Activated CD8-positive, alpha-beta T cell treated with anti-CD3 and anti-CD28 coated beads, Interleukin-2, amount 10 ng/mL, durations not matched to agents 7 days and 5 days (primary cell): ENCODE measurements around the gene CLRN3. TPM values are rescaled to one million over a fixed set of nuclear protein-coding genes. Genes with fewer than 3 reads are reported as not detected.
A peak's percentile ranks its signal among the peaks of the same experiment; 100 is the strongest.

ENCODE experiments used
- ATAC-seq: fragments of 150-1000 bp; cut with Tn5 transposase; one replicate; pipeline ENCODE4 v1.10.0; 2021; ENCODE audit warnings: moderate library complexity
- CTCF ChIA-PET: fragments of 350-600 bp; sonication (Branson Sonifier 250); formaldehyde crosslinking; loops from one replicate; lab custom pipeline; 2021; ENCODE audit warnings: antibody characterized with exemption; lab: Charles Lee
- POLR2A ChIA-PET: fragments of 350-600 bp; sonication (Branson Sonifier 250); formaldehyde crosslinking; loops from one replicate; lab custom pipeline; 2021; ENCODE audit warnings: antibody characterized with exemption; lab: Charles Lee
- DNase-seq: peaks from one replicate; pipeline ENCODE4 v3.0.0-alpha.2; 2020
- H3K27ac Mint-ChIP-seq: one replicate; pipeline ENCODE4 v1.8.0; 2021; ENCODE audit warnings: mild to moderate bottlenecking, mixed read lengths
- H3K27me3 Mint-ChIP-seq: one replicate; pipeline ENCODE4 v1.8.0; 2021; ENCODE audit warnings: low read depth, mixed read lengths
- H3K36me3 Mint-ChIP-seq: one replicate; pipeline ENCODE4 v1.8.0; 2021; ENCODE audit warnings: low read depth, mixed read lengths
- H3K4me1 Mint-ChIP-seq: one replicate; pipeline ENCODE4 v1.8.0; 2021; ENCODE audit warnings: low read depth, mixed read lengths
- H3K4me3 Mint-ChIP-seq: one replicate; pipeline ENCODE4 v1.8.0; 2021; ENCODE audit warnings: mild to moderate bottlenecking, mixed read lengths
- H3K9me3 Mint-ChIP-seq: one replicate; pipeline ENCODE4 v1.8.0; 2022; ENCODE audit warnings: mixed read lengths; ENCODE audit not compliant: insufficient read depth
- total RNA-seq, 2 experiments: library from RNA; stranded (reverse); gene quantifications; one replicate each; pipeline ENCODE4 v1.2.3, GENCODE V29; 2021

The CLRN3 gene
- total RNA-seq, 2 experiments from 2014 or later: not detected

DNA sequence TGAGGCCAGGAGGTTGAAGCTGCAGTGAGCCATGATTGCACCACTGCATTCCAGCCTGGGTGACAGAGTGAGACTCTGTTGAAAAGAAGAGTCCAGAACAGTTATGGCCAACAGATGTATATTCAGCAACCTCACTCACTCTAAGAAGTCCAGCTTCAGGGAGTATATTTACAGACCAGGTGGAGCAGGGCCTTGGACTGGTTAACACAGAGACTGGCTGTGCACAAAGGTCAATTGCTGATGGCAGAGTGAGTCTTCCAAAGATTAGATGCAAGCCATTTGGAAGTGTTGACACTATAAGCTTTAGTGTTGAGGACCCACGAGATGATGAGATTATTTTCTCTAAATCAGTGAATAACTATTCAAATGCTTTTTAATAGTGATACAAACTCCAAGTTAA lies 24.9 kb downstream of the CLRN3 start:
- no peak overlapping the region for H3K4me3 Mint-ChIP-seq
- no peak overlapping the region for H3K27ac Mint-ChIP-seq
- CTCF ChIA-PET: no interaction called here
- DNase-seq (no peak), ATAC-seq (no peak)
- POLR2A ChIA-PET: interaction anchor here (0.7 kb wide), 1 partner anchor 37 kb away, joined by 3 read pairs; no protein-coding TSS in a partner anchor
- H3K4me1 Mint-ChIP-seq: no peaks in the 10 kb centered on the region
- peaks cover under 1% of the 10 kb centered on the region for H3K36me3 Mint-ChIP-seq
- peaks cover 3% of the 10 kb centered on the region for H3K9me3 Mint-ChIP-seq
- H3K27me3 Mint-ChIP-seq: peaks cover 29% of the 10 kb centered on the region

DNA sequence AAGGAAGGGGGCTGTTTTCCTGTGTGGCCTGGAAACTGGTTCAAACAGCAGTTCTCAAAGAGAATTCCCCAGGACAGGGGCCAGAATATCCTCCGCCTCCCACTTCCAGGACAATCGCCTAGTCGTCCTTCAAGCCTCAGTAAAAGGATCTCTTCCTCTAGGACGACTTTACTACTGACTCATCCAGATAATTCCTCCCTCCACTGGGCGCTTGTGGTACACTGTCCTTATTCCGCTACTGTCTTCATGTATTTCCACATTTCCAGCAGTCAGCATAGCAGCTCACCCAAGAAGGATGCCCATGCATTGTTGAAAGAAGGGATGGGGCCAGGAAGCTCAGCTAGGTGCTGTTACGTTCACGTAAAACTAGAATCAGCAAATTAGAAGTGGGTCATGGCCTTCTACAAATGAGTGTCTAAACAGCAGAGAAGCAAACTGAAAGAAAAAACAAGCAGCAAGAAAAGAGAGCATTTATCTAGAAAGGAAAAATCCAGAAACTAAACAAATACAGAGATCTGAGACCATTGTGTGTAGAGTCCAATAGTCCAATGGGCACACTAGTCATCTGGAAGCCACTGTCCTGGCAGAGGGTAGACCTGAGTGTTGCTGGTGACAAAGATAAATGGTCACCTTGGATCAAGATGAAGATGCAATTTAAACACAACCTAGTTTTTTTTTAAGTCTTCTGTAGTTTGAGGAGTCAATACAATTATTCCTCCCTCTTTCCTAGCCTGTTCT lies 26.3 kb downstream of the CLRN3 start:
- no peak for ATAC-seq
- Mint-ChIP-seq H3K27ac (no peak overlapping the region), H3K9me3 (peaks cover 3% of the 10 kb centered on the region), H3K36me3 (peaks cover 2% of the 10 kb centered on the region), H3K4me3 (no peak overlapping the region), H3K27me3 (peaks cover 27% of the 10 kb centered on the region), H3K4me1 (no peaks in the 10 kb centered on the region)
- DNase-seq: no peak
- POLR2A ChIA-PET: no interaction called here
- CTCF ChIA-PET: no interaction called here

DNA sequence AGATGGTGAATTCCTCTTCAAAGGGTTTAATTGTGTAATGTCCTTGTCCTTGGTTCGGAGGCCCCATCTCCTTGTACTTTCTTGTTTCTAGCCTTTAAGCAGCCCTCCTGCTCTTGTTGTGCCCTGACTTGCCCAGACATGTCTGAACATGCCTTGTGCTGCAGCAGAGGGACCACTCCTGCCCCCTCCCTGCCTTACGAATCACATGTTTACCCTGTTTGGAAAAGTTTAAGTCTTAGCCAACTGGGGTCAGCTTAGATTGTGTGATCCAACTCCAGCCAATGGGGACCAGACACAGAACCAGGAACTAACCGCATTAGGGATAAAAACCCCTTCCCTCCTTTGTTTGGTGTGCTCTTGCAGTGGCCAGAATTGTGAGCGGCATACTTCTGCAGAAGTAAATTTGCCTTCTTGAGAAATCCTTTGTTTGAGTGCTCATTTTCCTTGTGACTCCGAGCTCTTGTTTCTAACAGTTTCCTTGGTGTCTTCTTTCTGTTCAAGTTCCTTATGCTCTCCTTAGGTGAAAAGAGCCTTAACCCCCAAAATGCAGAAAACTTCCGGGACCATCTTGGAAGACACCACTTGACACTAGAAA lies 29.4 kb downstream of the CLRN3 start:
- ChIA-PET POLR2A (no interaction called here), CTCF (interaction anchor here (0.7 to 1.6 kb wide), 2 partner anchors 9 kb away, joined by 3 to 9 read pairs; no protein-coding TSS in a partner anchor)
- peaks cover 3% of the 10 kb centered on the region for H3K9me3 Mint-ChIP-seq

DNA sequence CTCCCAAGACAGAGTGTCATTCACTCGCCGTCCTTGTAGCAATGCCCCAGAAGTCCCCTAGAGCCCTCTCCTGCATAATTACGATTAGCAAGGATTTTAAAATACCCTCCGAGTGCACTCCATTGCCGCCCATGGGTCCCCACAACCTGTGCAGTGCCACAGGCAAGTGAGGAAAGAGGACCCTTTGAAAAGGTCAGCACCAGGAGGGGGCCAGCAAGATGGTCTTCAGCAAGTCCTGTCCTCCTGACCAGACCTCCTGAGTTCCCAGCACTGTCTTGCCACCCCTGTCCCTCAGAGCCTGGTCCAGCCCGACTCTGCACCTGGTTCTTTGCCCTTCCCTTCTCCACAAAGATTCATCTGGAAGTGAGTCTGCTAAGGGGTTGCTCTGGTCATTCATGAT lies 32.1 kb downstream of the CLRN3 start:
- Mint-ChIP-seq H3K27me3 (peaks cover 3% of the 10 kb centered on the region), H3K27ac (no peak overlapping the region), H3K4me3 (no peak overlapping the region), H3K36me3 (peaks cover 2% of the 10 kb centered on the region), H3K4me1 (no peaks in the 10 kb centered on the region), H3K9me3 (peaks cover 3% of the 10 kb centered on the region)
- ChIA-PET POLR2A (no interaction called here), CTCF (no interaction called here)
- ATAC-seq (no peak), DNase-seq (no peak)

More for the DNA sequence above, 29.4 kb downstream of the CLRN3 start:
- Mint-ChIP-seq H3K27me3 (peaks cover 12% of the 10 kb centered on the region), H3K36me3 (peaks cover 2% of the 10 kb centered on the region), H3K4me3 (no peak overlapping the region), H3K4me1 (no peaks in the 10 kb centered on the region), H3K27ac (peak overlapping the region; percentile 28)
- ATAC-seq (no peak), DNase-seq (no peak)

DNA sequence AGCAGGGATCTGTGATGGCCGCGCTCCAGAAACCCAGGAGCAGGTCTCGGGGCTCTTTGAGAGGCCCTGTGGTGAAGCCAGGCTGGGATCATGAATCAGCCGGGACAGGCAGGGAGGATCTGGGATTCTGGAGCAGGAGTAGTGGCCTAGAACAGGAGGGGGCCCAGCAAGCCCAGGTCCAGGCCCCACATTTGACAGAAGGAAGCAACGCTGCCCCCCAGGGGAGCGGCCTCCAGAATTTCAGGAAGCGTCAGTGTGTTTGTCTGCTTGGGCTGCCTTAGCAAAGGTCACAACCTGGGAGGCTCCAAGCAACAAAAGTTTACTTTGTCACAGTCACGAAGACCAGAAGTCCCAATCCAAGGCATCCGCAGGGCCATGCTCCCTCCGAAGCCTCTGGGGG lies 36.8 kb downstream of the CLRN3 start:
- Mint-ChIP-seq H3K27ac (no peak overlapping the region), H3K9me3 (no peaks in the 10 kb centered on the region), H3K27me3 (no peaks in the 10 kb centered on the region), H3K4me1 (no peaks in the 10 kb centered on the region), H3K4me3 (no peak overlapping the region), H3K36me3 (no peaks in the 10 kb centered on the region)
- POLR2A ChIA-PET: no interaction called here
- ATAC-seq (no peak), DNase-seq (no peak)
- CTCF ChIA-PET: no interaction called here

DNA sequence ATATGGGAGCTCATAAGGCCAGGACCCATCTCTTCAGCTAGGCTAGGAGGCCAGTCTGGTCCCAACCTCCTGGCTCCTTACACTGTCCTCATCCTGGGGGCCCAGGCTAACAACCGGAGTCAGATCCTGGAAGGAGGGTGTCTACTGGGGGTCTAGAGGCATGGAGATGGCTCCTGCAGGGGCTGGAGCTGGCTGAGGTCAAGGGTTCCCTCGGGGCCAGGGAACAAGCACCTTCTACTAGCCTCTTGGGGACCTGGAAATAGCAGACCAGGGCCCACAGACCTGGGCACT lies 37.2 kb downstream of the CLRN3 start:
- H3K27me3 Mint-ChIP-seq: no peaks in the 10 kb centered on the region

DNA sequence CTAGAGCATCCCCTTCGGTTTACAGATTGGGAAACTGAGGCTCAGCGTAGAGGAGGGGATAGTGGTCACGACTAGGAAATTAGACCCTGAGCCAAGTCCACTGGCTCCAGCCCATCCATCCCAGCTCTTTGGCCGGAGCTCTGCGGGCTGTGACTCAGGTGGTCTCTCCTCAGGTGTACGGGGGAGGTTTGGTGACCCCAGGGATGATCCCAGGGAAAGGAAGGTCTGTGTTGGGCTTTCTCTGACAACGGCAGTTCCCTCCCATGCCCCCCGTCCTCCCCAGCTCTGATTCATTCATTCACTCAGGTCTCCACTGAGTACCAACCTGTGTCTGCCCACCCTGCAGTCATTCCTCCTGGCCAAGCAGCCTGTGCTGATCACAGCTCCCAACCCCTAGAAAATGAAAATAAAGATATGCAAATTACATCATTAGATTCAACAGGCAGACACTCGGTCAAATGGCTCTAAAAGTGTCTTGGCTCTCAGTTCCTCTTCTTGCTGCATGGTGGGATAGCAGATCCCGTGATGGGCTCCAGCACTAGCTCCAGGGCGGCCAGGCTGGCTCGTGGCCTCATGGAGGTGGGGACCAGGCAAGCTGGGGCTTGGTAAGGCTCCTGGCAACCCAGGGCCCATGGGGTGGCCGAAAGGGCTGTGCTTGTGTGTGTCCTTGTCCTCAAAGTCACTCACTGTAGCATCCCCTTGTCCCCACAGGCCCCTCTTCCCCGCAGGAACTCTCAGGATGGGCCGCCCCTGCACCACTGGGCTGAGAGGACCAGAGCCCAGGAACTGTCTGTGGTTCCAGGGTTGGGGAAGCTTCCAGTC lies 37.8 kb downstream of the CLRN3 start:
- DNase-seq (no peak), ATAC-seq (no peak)
- Mint-ChIP-seq H3K4me3 (no peak overlapping the region), H3K9me3 (no peaks in the 10 kb centered on the region), H3K36me3 (no peaks in the 10 kb centered on the region), H3K27me3 (no peaks in the 10 kb centered on the region), H3K4me1 (no peaks in the 10 kb centered on the region), H3K27ac (no peak overlapping the region)
- CTCF ChIA-PET: interaction anchor here (0.8 to 1.9 kb wide), 18 partner anchors 8 to 357 kb away, joined by 3 to 17 read pairs (median 3); no protein-coding TSS in a partner anchor
- POLR2A ChIA-PET: no interaction called here

More for the DNA sequence above, 37.2 kb downstream of the CLRN3 start:
- POLR2A ChIA-PET: no interaction called here
- Mint-ChIP-seq H3K27ac (no peak overlapping the region), H3K36me3 (no peaks in the 10 kb centered on the region), H3K9me3 (no peaks in the 10 kb centered on the region), H3K4me1 (no peaks in the 10 kb centered on the region), H3K4me3 (no peak overlapping the region)
- no peak for ATAC-seq
- CTCF ChIA-PET: no interaction called here
- no peak for DNase-seq

DNA sequence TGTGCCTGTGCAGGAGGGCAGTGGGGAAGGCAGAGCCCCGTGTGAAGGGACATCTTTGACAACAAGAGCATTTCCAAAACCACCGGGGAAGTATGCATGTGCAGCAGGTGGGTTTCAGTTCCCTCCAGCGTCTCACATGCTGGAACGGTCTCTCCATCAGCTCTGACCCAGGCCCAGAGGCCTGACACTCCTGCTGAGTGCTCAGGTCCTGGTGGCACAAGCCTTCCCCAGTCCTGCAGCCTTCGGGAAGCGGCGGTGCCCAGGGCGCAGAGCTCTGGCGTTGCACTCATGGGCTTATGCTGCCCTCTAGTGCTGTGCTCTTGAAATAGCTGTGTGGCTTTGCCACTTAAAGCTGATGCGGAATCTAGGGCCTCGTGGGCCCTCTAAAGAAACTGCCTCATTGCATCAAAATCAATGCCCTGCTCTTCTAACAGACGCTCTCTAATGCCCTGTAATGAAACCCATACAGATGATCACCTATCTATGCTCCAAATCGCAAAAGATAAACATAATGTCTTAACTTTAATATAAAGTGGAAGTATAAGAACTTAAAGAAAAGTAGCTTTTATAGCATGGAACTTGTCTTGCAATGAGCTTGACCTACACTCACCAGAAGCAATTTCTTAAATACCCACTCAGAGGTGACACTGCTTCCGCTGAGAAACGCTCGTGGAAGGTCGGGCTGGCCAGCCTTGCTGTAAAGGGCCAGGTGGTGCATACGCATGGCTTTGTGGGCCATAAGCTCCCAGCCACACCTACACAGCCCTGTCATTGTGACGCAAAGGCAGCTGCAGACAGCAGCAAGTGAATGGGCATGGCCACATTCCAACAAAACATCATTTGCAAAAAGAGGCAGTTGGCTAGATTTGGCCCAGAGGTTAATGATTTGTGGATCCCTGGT lies 38.6 kb downstream of the CLRN3 start:
- Mint-ChIP-seq H3K4me1 (no peaks in the 10 kb centered on the region), H3K36me3 (no peaks in the 10 kb centered on the region), H3K4me3 (no peak overlapping the region), H3K27ac (no peak overlapping the region), H3K27me3 (no peaks in the 10 kb centered on the region), H3K9me3 (no peaks in the 10 kb centered on the region)
- CTCF ChIA-PET: interaction anchor here (0.7 to 1.9 kb wide), 26 partner anchors 8 to 358 kb away, joined by 3 to 17 read pairs (median 3); no protein-coding TSS in a partner anchor
- POLR2A ChIA-PET: no interaction called here
- ATAC-seq (peak; percentile 86), DNase-seq (peak; percentile 63)

DNA sequence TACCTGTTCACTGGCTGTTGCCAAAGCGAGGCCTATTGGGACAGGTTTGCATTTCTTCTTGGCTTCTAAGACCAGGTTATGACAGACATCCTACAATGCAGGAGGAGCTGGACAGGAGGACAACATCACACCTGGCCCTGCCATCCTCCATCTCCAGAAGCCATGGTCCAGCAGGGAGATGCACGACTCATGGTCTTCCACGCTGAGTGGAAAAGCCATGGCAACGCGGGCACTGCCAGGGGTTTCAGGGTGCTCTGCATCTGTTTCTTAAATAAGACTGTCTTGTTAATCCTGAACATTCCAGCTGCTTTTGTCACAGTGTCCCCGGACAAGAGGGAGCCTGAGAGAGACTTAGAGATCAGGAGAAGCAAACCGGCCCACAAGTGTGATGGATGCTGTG lies 40.3 kb downstream of the CLRN3 start:
- ChIA-PET POLR2A (no interaction called here), CTCF (interaction anchor here (1.4 kb wide), 1 partner anchor 137 kb away, joined by 3 read pairs; no protein-coding TSS in a partner anchor)
- H3K27me3 Mint-ChIP-seq: no peaks in the 10 kb centered on the region
- H3K9me3 Mint-ChIP-seq: no peaks in the 10 kb centered on the region
- ATAC-seq (no peak), DNase-seq (no peak)
- H3K27ac Mint-ChIP-seq: no peak overlapping the region
- no peak overlapping the region for H3K4me3 Mint-ChIP-seq
- peaks cover 2% of the 10 kb centered on the region for H3K4me1 Mint-ChIP-seq
- H3K36me3 Mint-ChIP-seq: no peaks in the 10 kb centered on the region

DNA sequence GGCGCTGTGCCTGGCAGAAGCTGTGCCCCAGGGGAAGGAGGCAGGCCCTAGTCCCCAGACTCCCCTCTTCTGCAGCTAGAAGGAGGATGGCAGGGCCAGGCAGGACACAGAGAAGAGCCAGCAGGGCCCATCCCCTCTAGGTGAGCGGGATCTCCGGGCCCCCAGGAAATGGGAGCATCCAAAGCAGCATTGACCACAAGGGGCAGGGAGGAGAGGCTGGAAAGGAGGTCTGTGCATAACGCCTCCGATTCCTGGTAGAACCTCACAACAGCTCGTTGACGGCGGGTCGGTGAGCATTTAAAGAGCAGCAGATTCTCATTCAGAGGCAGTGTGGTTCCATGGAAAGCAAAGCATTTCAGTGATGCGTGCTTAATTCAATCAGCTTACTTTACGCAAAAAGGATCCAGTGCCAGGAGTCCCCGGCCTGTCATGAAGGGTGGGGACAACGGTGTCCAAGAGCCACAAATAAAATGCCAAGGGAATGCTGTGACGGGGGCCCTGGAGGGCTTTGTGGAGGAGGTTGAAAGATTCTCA lies 41.0 kb downstream of the CLRN3 start:
- ATAC-seq (no peak), DNase-seq (no peak)
- Mint-ChIP-seq H3K27me3 (no peaks in the 10 kb centered on the region), H3K36me3 (no peaks in the 10 kb centered on the region), H3K4me3 (no peak overlapping the region), H3K9me3 (no peaks in the 10 kb centered on the region), H3K27ac (no peak overlapping the region), H3K4me1 (peaks cover 2% of the 10 kb centered on the region)
- CTCF ChIA-PET: interaction anchor here (1.4 kb wide), 1 partner anchor 136 kb away, joined by 3 read pairs; no protein-coding TSS in a partner anchor
- POLR2A ChIA-PET: no interaction called here

DNA sequence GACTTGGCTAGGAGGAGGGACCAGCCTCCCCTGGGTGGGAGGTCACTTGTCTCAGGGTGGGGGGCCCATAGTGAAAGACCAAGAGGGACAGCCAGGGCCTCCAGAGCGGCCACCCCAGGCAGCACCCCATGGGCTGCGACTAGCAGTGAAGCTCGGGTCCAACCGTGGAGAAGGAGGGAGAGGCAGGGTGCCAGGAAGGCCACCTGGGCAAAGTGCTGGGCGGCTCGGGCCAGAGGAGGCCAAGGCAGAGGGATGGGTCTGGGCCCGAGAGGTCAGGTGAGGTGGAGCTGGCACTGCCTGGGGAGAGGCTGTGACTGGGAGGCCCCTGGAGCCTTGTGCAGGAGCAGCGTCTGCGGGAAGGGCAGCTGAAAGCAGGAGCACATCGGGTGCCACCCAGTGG lies 41.8 kb downstream of the CLRN3 start:
- H3K27me3 Mint-ChIP-seq: no peaks in the 10 kb centered on the region
- DNase-seq (no peak), ATAC-seq (no peak)
- H3K4me3 Mint-ChIP-seq: no peak overlapping the region
- no peaks in the 10 kb centered on the region for H3K36me3 Mint-ChIP-seq
- ChIA-PET POLR2A (no interaction called here), CTCF (no interaction called here)
- H3K27ac Mint-ChIP-seq: no peak overlapping the region
- H3K9me3 Mint-ChIP-seq: no peaks in the 10 kb centered on the region
- peaks cover 2% of the 10 kb centered on the region for H3K4me1 Mint-ChIP-seq
